HL-60/S4 treated with retinoic acid at 250 ng/mL for 4 days and 3 days (cell line): ENCODE results near the gene BEND6.

Experiments
- in situ Hi-C: fragments of 300-500 bp; cut with MboI; formaldehyde crosslinking; loops from 2 replicates; pipeline ENCODE4 v1.7.0; 2022; ENCODE audit warnings: low sequenced_read_pairs

The BEND6 gene

GRCh38 chr6:57026001-57026400 lies 71.1 kb downstream of the BEND6 start:
- in situ Hi-C loops: loop anchor here (25.0 kb wide), 1 partner anchor 286 kb away; the partner anchor contains the start of gene PRIM2

DNA sequence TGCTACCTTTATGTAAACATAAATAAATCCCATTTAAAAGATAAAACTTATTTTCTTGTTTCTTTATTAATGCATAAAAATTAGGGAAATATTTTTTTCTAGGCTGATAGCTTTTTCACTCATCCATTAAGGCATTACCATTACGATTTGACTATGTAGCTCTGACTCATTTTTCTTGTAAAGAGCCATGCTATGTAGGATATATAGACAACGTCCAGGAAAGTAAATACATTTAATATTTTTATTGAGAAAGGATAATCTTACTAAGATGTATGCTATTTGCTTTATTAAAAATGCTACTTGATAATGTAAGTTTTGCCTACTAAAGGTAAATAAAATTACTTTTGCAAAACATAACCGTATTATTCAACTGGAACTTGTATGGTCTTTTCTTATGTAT lies 72.4 kb downstream of the BEND6 start:
- in situ Hi-C loops: loop anchor here (25.0 kb wide), 1 partner anchor 285 kb away; the partner anchor contains the start of gene PRIM2

- in situ Hi-C loops: loop anchor here (25.0 kb wide), 1 partner anchor 283 kb away; the partner anchor contains the start of gene PRIM2
These were observed 74.3 kb downstream of the BEND6 start for GRCh38 chr6:57029213-57029612.

- in situ Hi-C loops: loop anchor here (25.0 kb wide), 1 partner anchor 279 kb away; the partner anchor contains the start of gene PRIM2
These were observed 78.3 kb downstream of the BEND6 start for GRCh38 chr6:57033228-57033627.

- in situ Hi-C loops: loop anchor here (25.0 kb wide), 1 partner anchor 277 kb away; the partner anchor contains the start of gene PRIM2
These were observed 80.6 kb downstream of the BEND6 start for GRCh38 chr6:57035549-57035948.

DNA sequence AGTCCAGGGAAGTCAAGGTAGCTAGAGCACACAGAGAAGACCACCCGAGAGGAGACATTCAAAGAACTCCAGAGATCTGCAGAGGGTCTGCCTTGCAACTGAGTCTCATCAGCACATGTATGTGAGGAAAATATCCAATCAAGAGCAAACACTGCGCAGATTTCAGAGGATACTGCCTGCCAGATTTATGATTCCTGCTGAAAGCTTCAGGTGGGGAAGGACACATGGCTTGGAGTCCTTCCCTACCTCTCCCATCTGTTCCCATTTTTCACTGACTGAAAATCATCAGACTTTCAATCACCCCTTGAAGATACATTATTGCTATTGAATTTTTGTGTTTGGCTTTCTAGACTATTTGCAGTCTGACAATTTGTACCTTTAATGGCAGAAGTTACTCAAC lies 84.0 kb downstream of the BEND6 start:
- in situ Hi-C loops: loop anchor here (25.0 kb wide), 1 partner anchor 273 kb away; the partner anchor contains the start of gene PRIM2

GRCh38 chr6:57040011-57040410 lies 85.1 kb downstream of the BEND6 start:
- in situ Hi-C loops: loop anchor here (25.0 kb wide), 1 partner anchor 272 kb away; the partner anchor contains the start of gene PRIM2

GRCh38 chr6:57044061-57044460 lies 89.2 kb downstream of the BEND6 start:
- in situ Hi-C loops: loop anchor here (25.0 kb wide), 1 partner anchor 268 kb away; the partner anchor contains the start of gene PRIM2

GRCh38 chr6:57044568-57044967 lies 89.7 kb downstream of the BEND6 start:
- in situ Hi-C loops: loop anchor here (25.0 kb wide), 1 partner anchor 268 kb away; the partner anchor contains the start of gene PRIM2

DNA sequence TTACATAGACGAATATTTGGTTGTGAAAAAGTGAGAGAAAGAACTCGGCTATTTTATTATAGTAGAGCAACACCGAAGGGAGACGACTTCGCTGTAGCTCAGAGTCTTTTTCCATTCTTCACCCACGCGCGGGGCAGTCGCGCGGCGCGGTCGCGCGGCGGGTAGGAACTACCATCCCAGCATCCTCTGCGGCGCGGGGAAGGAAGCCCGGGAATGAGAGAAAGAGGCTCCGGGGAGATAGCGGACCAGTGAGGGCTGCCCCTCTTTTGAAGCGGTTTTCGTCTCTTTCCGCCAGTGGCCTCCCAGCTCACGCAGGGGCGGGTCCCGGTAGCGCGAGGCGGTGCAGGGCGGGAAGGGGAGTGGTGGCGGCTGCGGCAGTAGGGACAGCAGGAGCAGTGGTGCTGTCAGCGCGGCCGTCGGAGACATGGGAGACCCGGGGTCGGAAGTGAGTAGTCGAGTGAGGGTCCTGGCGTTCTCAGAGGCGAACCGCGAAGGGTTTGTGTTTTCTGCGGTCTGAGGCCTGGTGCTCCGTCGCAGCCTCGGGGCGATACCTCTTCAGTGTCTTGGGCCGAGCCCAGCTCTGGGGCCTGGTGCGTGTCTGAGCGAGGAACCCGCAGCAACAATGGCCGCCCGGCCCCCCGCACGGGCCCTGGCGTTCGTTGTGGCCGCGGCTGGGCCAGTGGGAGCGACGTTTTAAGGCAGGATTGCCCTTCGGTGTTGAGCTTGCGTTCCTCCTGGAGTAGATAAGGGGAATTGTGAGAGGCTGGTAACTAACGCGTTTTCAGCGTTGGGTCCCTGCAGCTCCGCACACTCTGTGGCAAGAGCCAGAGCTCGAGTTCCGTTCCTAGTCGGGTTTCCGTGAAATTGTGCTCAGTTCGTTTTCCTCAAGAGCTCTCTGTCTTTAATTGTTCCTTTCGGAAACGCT lies 91.7 kb downstream of the BEND6 start, which contains the start of gene KIAA1586:
Gene KIAA1586, plus strand, starts transcription at position 362 of the 925 bp plus-strand sequence. Its CDS starts 63 bp downstream, at position 425.
- in situ Hi-C loops: loop anchor here (25.0 kb wide), 1 partner anchor 266 kb away; the partner anchor contains the start of gene PRIM2

DNA sequence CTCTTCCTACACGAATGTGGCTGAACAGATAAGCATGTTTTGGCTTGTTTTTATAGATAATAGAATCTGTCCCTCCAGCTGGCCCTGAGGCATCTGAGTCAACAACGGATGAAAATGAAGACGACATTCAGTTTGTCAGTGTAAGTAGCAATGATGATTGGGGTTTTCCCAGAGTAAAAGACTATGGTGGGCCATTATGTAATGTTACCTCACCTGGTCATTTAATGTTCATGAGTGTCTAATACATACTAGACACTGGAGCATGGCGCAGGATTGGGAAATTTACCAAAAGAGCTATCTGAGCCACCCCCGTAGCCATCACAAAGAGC lies 92.3 kb downstream of the BEND6 start:
- in situ Hi-C loops: loop anchor here (25.0 kb wide), 1 partner anchor 265 kb away; the partner anchor contains the start of gene PRIM2

DNA sequence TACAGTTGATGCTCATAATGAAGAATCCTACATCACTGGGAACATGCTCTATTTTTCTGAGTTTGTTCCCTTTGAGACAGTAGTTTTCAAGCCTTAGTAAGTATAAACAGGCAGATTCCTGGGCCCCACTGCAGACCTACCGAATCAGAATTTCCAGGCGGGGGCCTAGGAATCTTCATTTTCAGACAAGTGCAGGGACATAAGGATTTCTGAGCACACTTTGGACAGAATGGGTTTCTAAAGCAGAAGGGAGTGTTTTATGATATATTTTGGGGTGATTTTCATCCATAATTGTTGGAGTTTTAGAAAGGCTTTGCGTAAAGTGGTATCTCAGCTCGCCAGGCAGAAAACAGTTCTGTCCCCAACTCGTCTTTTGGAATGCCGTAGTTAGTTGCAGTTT lies 93.0 kb downstream of the BEND6 start:
- in situ Hi-C loops: loop anchor here (25.0 kb wide), 1 partner anchor 264 kb away; the partner anchor contains the start of gene PRIM2

DNA sequence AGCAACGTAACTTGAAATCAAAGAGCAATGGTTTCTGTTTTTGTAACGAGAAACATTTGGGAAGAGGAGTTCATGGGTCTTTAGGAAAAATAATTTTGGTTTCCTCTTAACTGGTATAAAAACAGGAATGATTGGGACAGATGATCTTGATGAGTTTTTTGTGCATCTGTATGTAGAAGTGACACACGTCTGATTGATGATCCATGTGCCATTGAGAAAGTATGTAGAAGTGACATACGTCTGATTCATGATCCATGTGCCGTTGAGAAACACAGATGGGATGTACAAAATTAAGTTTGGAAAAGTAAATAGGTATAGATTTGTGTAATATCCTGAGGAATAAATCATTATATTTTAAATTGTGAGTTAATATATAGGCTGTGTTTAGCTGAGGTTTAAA lies 93.7 kb downstream of the BEND6 start:
- in situ Hi-C loops: loop anchor here (25.0 kb wide), 1 partner anchor 264 kb away; the partner anchor contains the start of gene PRIM2

- in situ Hi-C loops: no loop called here
These were observed 108.9 kb downstream of the BEND6 start for GRCh38 chr6:57063847-57064246.

- in situ Hi-C loops: no loop called here
These were observed 109.9 kb downstream of the BEND6 start for GRCh38 chr6:57064809-57065208.

DNA sequence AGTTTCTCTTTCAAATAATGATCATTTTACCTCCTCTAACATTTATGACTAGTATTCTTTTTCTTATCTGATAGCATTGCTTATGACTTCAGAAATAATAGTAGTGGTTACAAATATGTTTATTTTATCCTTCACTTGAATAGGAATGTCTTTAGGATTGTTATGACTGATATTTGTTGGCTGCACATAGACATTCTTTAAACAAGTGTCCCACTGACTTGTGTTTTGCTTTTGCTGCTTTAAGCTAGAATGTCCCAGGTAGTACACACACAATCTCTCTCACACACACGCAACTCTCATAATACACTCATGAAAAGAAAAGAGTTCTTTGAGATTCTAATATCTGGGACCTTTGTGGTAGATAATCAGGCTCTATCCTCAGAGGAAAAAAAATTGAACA lies 113.2 kb downstream of the BEND6 start:
- in situ Hi-C loops: no loop called here

DNA sequence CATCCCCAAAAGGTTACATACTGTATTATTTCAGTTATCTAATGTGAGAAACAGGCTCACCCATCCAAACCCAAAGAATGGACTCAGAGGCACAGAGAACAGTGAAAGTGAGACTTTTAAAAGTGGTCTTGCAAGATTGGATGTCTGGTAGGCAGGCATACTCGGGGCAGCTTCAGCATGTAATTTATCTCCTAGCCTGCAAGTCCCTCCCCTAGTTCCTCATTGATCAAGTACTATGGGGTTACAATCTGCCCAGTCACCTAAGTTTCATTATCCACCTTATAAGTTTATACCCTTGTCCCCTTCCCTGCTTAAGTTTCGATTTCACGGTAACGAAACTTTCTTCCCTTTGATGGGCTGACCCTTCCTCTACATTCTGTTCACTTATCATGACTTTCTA lies 114.3 kb downstream of the BEND6 start:
- in situ Hi-C loops: no loop called here

DNA sequence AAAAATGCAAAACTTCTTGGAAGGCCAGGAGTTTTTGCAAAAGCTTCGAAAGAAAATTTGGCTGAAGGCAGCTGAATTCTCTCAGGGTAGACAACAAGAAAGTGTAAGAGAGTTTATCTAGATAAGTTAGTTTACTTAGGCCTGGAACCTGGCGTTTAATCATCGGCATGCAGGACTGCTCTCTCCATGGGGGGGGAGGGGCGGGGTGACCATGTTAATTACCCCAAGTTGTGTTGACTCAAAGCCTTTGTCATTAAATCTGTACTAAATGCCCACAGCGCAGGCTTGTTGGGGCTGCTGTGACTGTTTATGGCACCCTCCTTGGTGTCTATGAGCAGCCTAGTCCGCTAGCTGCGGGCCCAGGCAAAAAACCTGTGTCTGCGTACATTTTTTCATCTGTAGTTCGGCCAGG lies 115.0 kb downstream of the BEND6 start:
- in situ Hi-C loops: no loop called here

GRCh38 chr6:57072108-57072507 lies 117.2 kb downstream of the BEND6 start:
- in situ Hi-C loops: no loop called here

- in situ Hi-C loops: no loop called here
These were observed 119.5 kb downstream of the BEND6 start for GRCh38 chr6:57074383-57074782.

DNA sequence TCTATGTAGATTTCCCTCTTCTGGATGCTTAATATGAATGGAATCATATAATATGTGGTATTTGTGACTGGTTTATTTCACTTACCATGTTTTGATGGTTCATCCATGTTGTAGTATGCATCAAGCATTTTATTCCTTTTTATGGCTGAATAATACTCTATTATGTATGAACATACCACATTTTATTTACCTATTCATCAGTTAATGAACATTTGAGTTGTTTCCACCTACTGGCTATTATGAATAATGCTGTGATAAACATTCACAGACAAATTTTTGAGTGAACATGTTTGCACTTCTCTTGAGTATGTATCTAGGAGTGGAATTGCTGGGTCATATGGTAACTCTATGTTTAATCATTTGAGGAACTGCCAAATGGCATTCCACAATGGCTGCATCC lies 120.2 kb downstream of the BEND6 start:
- in situ Hi-C loops: no loop called here
